Lung (tissue), 12 donors: ENCODE measurements around the gene GRAMD1A. TPM values are rescaled to one million over a fixed set of nuclear protein-coding genes. Genes with fewer than 3 reads are reported as not detected.

Source experiments
- ATAC-seq: fragments of 200-7000 bp; cut with Tn5 transposase; one replicate; pipeline ENCODE4 v1.9.1; 2020; ENCODE audit warnings: moderate number of reproducible peaks; ENCODE audit not compliant: insufficient read depth, low FRiP score
- DNase-seq, 3 donors: peaks; one replicate each; pipeline ENCODE4 v3.0.0-alpha.2; 2013 to 2017
- H3K27ac ChIP-seq, 2 donors: one replicate each; pipeline ENCODE4 v1.5.1; 2013; ENCODE audit warnings: mild to moderate bottlenecking in 2 of 2, moderate library complexity in 2 of 2, control low read depth in 1 of 2, inconsistent platforms in 1 of 2, low read depth in 1 of 2, low read length in 1 of 2
- H3K27me3 ChIP-seq, 3 donors: one replicate each; pipeline ENCODE4 v1.5.1; 2013; ENCODE audit warnings: low read length in 2 of 3; ENCODE audit not compliant: control insufficient read depth in 3 of 3, insufficient read depth in 3 of 3
- H3K36me3 ChIP-seq, 4 donors: one replicate each; pipeline ENCODE4 v1.5.1; 2013; ENCODE audit warnings: low read length in 4 of 4, mild to moderate bottlenecking in 1 of 4, moderate library complexity in 1 of 4; ENCODE audit not compliant: control insufficient read depth in 4 of 4, insufficient read depth in 4 of 4
- H3K4me1 ChIP-seq, 5 donors: one replicate each; pipeline ENCODE4 v1.5.1; 2013; ENCODE audit warnings: low read length in 5 of 5, mild to moderate bottlenecking in 2 of 5, moderate library complexity in 1 of 5; ENCODE audit not compliant: control insufficient read depth in 5 of 5, insufficient read depth in 5 of 5
- H3K4me3 ChIP-seq: one replicate; pipeline ENCODE4 v1.5.1; 2013; ENCODE audit warnings: mild to moderate bottlenecking, control low read depth, moderate library complexity
- H3K9ac ChIP-seq, 2 donors: one replicate each; pipeline ENCODE4 v1.5.1; 2013; ENCODE audit warnings: low read length in 2 of 2, control low read depth in 1 of 2; ENCODE audit not compliant: insufficient read depth in 1 of 2
- H3K9me3 ChIP-seq, 4 donors: one replicate each; pipeline ENCODE4 v1.5.1; 2013; ENCODE audit warnings: low read length in 3 of 4, mild to moderate bottlenecking in 1 of 4, moderate library complexity in 1 of 4; ENCODE audit not compliant: control insufficient read depth in 4 of 4, insufficient read depth in 3 of 4
- WGBS, 2 donors: extraction: QIAGEN DNeasy Blood & Tissue Kit; methylation state at CpG; one replicate each; pipeline ENCODE4 v1.1.7; 2013; 5-methylcytosine and 5-hydroxymethylcytosine counted together
- polyA plus RNA-seq, 2 donors: library from polyadenylated mRNA; stranded (reverse); fragments of 200-250 nt; gene quantifications; one replicate each; pipeline ENCODE4 v1.2.1, GENCODE V29; 2013
- total RNA-seq, 2 donors: library from RNA; depleted of rRNA in 1 of 2; stranded (reverse); fragments of >200 nt in 1 of 2; gene quantifications; one replicate each; pipeline ENCODE4 v1.2.1, GENCODE V29; 2014 to 2021
- TF ChIP-seq, protein P1 (sequence below): IDR thresholded peaks from 2 replicates; pipeline ENCODE4 v1.5.1; 2012; ENCODE audit warnings: mild to moderate bottlenecking; ENCODE audit errors: control extremely low read depth, extremely low read depth
- donor health status: control.
- donor health status: control.
- donor health status: Bipolar disorder and iron deficiency.
- donor health status: healthy.
- donor health status: DM: yes; HTN: yes; CAD: no.

GRAMD1A gene
- total and polyA plus RNA-seq, 4 donors, result 92.2 to 217 (median 133) TPM

GRCh38 chr19:34972163-34972705 is 27.9 kb upstream of the GRAMD1A start:
- no peaks in the 10 kb centered on the region for H3K36me3 ChIP-seq
- H3K27ac ChIP-seq, result no peak overlapping the region
- WGBS, 2 donors, result 90 to 92% methylated on average over 7 of the region's 7 CpGs
- no peak for ATAC-seq
- H3K9ac ChIP-seq, result no peak overlapping the region
- peaks cover 0 to 6% (median 0%) of the 10 kb centered on the region in 5 donors for H3K4me1 ChIP-seq
- H3K4me3 ChIP-seq, result no peak overlapping the region
- no peak for DNase-seq
- H3K27me3 ChIP-seq, result no peaks in the 10 kb centered on the region
- TF ChIP-seq, protein P1, sequence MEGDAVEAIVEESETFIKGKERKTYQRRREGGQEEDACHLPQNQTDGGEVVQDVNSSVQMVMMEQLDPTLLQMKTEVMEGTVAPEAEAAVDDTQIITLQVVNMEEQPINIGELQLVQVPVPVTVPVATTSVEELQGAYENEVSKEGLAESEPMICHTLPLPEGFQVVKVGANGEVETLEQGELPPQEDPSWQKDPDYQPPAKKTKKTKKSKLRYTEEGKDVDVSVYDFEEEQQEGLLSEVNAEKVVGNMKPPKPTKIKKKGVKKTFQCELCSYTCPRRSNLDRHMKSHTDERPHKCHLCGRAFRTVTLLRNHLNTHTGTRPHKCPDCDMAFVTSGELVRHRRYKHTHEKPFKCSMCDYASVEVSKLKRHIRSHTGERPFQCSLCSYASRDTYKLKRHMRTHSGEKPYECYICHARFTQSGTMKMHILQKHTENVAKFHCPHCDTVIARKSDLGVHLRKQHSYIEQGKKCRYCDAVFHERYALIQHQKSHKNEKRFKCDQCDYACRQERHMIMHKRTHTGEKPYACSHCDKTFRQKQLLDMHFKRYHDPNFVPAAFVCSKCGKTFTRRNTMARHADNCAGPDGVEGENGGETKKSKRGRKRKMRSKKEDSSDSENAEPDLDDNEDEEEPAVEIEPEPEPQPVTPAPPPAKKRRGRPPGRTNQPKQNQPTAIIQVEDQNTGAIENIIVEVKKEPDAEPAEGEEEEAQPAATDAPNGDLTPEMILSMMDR, result no peak
- H3K9me3 ChIP-seq, result peaks cover 0 to 10% (median 0%) of the 10 kb centered on the region in 4 donors

GRCh38 chr19:34974646-34975045 is 25.5 kb upstream of the GRAMD1A start:
- Histone ChIP-seq H3K27ac (no peak overlapping the region), H3K9ac (no peak overlapping the region), H3K4me1 (peaks cover 0 to 6% (median 0%) of the 10 kb centered on the region in 5 donors), H3K27me3 (no peaks in the 10 kb centered on the region), H3K4me3 (no peak overlapping the region), H3K9me3 (peaks cover 0 to 6% (median 0%) of the 10 kb centered on the region in 4 donors), H3K36me3 (no peaks in the 10 kb centered on the region)
- WGBS, 2 donors, result 28 to 43% methylated on average over 5 of the region's 5 CpGs
- DNase-seq, result no peak
- TF ChIP-seq, protein P1, result no peak
- ATAC-seq, result no peak

DNA sequence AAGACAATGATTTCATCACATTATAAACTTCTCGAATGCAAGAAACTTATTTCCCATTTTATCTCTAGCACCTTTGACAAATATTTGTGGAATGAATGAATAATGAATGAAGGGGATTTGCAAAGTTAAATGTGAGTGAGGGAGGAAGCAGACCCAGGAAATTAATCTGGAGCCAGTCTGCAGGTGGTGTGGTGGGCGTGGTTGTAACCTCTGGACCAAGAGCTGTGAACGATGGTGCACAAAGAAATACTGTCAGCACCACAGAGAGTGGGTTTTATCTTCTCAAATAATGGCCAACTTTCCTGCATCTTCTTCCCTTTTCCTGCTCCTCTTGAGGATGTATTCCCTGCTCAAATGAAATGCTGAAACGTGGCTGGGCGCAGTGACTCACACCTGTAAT is 25.1 kb upstream of the GRAMD1A start:
- ATAC-seq, result no peak
- no peak overlapping the region for H3K9ac ChIP-seq
- H3K4me1 ChIP-seq, result peaks cover 0 to 6% (median 0%) of the 10 kb centered on the region in 5 donors
- H3K27me3 ChIP-seq, result no peaks in the 10 kb centered on the region
- no peak for DNase-seq
- no peaks in the 10 kb centered on the region for H3K36me3 ChIP-seq
- TF ChIP-seq, protein P1, result no peak
- WGBS, 2 donors, result 52 to 60% methylated on average over 5 of the region's 5 CpGs
- no peak overlapping the region for H3K27ac ChIP-seq
- H3K4me3 ChIP-seq, result no peak overlapping the region
- peaks cover 0 to 6% (median 0%) of the 10 kb centered on the region in 4 donors for H3K9me3 ChIP-seq

DNA sequence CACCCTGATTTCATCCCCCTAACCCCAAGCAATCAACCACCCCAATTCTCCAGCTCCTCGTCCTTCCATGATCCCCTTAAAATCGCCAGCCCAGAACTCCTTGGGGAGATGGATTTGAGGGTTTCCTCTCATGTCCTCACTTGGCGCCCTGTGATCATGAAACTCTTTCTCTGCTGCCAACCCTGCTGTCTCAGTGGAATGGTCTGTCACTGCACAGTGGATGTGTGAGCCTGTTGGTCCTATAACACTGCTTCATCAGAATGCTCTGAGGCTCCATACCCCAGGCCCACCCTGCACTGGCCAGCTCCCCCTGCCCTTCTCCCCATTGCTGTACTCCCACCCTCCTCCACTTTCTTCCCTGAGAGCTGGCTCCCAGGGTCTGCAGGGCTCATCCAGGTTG is 23.5 kb upstream of the GRAMD1A start:
- H3K4me3 ChIP-seq, result no peak overlapping the region
- WGBS, 2 donors, result 92 to 95% methylated on average over 3 of the region's 3 CpGs
- no peak for ATAC-seq
- DNase-seq, result no peak
- H3K4me1 ChIP-seq, result peaks cover 0 to 6% (median 0%) of the 10 kb centered on the region in 5 donors
- no peak overlapping the region for H3K9ac ChIP-seq
- H3K27ac ChIP-seq, result no peak overlapping the region
- TF ChIP-seq, protein P1, result no peak
- no peaks in the 10 kb centered on the region for H3K36me3 ChIP-seq
- H3K27me3 ChIP-seq, result no peaks in the 10 kb centered on the region
- H3K9me3 ChIP-seq, result peaks cover 0 to 6% (median 0%) of the 10 kb centered on the region in 4 donors
